Epithelial cell of prostate (primary cell): ENCODE results near the gene AKT3.
A peak's percentile ranks its signal among the peaks of the same experiment; 100 is the strongest.
"Not testable (repeated sequence)": the region's sequence is repeated elsewhere in the genome, so short reads cannot be mapped to it uniquely, and the experiment has no call there.

ENCODE experiments used
- DNase-seq: peaks from one replicate; pipeline ENCODE4 v3.0.0-alpha.2; 2011; ENCODE audit warnings: low read depth, low spot score
- H3K27ac ChIP-seq: fragments of 450-650 bp; 2 replicates; pipeline ENCODE4 v1.5.1; 2017; ENCODE audit warnings: mild to moderate bottlenecking

Gene AKT3

DNA sequence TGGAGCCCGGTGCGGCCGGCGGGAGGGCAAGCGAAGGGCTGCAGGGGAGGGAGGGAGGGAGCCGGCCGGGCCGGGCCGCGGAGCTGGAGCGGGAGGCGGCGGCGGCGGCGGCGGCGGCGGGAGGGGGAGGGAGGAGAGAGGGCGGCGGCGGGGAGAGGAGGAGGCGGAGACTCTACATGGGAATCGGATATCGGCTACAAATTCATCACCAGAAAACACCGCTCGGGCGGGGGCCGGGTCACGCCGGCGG, at the start of gene AKT3:
AKT3 (minus strand) TSS at position 42 of the 250 bp plus-strand sequence. CDS start 7,073 bp downstream, outside the sequence.
- DNase-seq, result peak; percentile 16
- peak within 1 kb of the TSS; percentile 69 for H3K27ac ChIP-seq

- H3K27ac ChIP-seq, result no peak overlapping the region
- no peak for DNase-seq
Observed at GRCh38 chr1:243898278-243898677, 48.2 kb upstream of the AKT3 start.

DNA sequence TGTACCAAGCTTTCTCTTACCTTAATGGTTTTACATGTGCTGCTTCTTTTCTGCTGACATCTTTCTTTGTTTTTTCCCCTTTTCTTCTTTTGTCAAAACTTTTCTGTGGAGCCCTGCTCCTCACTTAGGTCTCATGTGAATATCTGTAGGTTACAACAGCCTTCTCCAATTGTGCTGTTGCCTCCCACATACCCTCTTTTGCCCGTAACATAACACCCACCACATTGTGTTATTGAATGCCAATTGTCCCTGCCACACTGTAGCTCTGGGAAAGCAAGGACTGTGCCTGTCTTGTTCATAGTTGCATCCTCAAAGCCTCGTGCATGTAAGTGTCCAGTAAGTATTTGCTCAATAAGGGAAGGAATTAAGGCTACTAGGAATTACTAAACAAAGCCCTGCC, 46.3 kb upstream of the AKT3 start:
- no peak for DNase-seq
- H3K27ac ChIP-seq, result no peak overlapping the region

DNA sequence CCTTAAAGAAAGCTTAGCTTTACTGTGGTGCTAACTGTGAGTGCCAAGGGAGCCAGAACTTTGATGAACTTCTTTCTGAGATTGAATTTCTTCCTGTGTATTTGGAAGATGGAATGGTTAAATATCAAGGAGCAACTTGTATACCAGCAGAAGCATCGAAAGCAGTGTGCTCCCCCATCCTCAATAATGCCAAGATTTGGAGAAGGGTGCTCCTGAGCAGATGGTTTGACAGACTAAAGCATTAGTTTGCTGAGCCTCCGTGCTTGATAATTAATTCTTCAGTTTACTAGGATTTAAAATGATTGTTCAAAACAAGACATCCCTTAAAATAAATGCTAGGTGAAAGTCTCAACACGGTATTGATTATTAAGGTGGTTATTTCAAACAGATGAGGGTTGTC, 42.4 kb upstream of the AKT3 start:
- no peak for DNase-seq
- no peak overlapping the region for H3K27ac ChIP-seq

DNA sequence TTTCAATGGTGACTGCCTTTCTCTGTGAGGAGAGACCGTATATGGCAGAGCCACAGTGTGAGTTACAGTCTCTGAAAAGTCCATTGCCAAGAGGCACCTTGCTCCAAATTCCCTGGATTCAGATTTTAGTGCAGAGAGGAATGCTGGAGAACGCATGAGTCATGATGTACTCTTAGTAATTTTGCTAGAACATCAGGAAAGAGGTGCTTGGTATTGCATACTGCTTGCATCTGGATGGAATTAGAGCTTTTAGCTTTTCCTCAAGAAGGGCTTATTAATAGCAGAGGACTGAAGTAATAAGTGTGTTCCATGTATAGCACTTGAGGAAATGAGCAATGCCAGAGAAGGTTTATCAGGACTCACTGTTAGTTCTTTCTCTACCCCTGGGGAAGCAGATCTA, 40.5 kb upstream of the AKT3 start:
- H3K27ac ChIP-seq, result no peak overlapping the region
- no peak for DNase-seq

GRCh38 chr1:243885806-243886205, 35.8 kb upstream of the AKT3 start:
- no peak for DNase-seq
- no peak overlapping the region for H3K27ac ChIP-seq

GRCh38 chr1:243884603-243885002, 34.6 kb upstream of the AKT3 start:
- DNase-seq, result no peak
- no peak overlapping the region for H3K27ac ChIP-seq

DNA sequence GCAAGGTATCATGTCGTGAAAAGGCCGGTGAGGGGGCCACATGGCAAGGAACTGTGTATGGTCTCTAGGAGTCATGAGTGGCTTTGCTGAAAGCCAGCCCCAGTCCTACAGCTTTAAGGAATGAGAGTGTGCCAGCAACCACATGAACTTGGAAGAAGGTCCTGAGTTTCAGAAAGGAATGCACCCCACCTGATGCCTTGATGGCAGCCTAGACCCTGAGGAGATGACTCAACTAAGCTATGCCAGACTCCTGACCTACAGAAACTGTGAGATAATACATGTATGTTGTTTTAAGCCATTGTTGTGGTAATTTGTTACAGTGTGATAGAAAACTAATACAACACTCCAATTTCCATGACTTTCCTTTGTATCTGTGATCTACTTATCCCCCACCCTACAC, 33.5 kb upstream of the AKT3 start:
- H3K27ac ChIP-seq, result no peak overlapping the region
- no peak for DNase-seq

DNA sequence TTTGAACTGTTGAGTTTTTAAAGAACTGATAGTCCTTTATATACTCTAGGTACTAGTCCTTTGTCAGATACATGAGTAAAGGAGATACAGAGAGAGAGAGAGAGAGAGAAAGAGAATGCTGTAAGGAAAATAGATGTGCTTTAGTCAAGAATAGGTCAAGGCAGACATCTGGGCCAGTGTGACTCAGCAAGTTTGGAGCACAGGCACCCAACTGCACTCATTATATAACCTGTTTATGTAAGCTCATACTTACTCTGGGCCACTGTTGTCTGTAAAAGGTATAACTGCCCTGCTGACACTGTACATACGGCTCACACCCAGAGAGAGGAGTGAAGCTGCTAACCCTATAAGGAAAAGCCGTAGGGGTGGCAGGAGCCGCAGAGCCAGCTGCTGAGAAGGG, 32.2 kb upstream of the AKT3 start:
- no peak for DNase-seq
- H3K27ac ChIP-seq, result no peak overlapping the region

- not testable (repeated sequence) for DNase-seq, H3K27ac ChIP-seq
Observed at GRCh38 chr1:243877058-243877457, 27.0 kb upstream of the AKT3 start.

DNA sequence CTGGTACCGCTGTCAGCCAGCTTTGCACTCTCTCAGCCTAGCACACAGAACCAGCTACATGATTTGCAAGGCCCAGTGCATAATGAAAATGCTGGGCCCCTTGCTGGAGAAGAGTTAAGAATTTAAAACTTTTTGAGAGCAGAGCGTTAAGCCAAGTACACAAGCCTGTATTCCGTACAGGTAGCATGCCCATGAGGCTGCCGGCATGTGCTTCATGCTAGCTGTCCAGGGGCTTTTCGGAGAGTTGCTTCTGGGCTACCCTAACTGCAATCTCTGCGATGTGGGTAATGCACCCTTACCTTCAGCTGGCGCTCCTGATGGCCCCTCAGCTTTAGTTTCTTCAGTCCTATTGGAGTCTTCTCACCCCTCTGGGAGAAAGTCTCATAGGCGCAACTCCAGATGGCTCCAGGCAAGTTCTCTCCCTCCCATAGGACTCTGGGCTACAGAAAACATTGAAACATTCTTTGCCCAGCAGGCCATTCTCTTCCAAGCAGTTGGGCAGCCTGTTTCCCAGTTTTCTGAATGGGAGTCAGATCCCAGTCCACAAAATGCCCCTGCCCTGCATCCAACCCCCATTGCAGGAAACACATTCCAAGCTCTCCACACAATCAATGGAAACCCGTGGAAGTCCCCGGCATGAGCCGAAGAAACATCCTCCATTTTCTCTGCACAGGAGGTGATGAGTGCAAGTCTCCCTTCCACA, 5.7 kb upstream of the AKT3 start:
- H3K27ac ChIP-seq, result no peak overlapping the region
- no peak for DNase-seq

GRCh38 chr1:243851765-243852164, 1.7 kb upstream of the AKT3 start:
- H3K27ac ChIP-seq, result no peak overlapping the region
- no peak for DNase-seq

- no peak for DNase-seq
- H3K27ac ChIP-seq, result peak overlapping the region; percentile 69
Observed at GRCh38 chr1:243851257-243851756, 1.3 kb upstream of the AKT3 start.

- H3K27ac ChIP-seq, result peak overlapping the region; percentile 69
- DNase-seq, result no peak
Observed at GRCh38 chr1:243850452-243851256, 611 bp upstream of the AKT3 start.

DNA sequence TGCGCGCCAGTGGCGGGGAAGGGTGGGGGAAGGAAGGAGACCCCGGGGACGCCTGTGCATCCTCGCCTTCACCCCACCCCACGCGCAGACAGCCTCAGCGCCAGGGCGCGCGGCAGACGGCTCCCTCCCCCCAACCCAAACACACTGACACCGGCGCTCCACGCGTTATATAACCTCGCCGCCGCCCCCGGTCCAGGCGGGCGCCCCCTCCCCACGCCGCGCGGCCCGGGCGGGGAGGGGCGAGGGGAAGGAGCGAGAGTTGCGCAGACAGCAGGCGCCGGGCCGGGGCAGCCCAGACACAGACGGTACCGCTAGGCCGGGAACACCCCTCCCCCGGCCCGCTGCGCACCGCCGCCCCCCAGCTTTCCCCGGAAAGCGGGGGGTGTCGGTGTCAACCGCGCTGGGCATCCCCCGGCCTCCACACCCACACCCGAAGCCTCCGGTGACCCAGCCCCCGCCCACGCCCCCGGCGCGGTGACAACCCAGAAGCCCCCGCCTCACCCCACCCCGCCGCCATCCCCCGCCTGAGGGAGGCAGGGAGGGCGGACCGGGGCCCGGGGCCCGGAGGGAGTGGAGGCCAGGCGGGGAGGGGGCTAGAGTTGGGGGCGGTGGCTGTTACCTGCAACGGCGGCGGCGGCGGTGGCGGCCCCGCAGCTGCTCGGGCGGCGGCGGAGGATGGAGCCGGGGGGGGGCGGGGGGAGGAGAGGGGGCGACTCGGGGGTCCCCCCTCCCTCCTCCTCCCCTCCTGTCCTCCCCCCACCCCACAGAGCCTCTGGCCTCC, 432 bp downstream of the AKT3 start:
- peak overlapping the region; percentile 69 for H3K27ac ChIP-seq
- DNase-seq, result no peak

GRCh38 chr1:243848858-243849420, 1.1 kb downstream of the AKT3 start:
- H3K27ac ChIP-seq, result no peak overlapping the region

GRCh38 chr1:243848165-243848857, 1.7 kb downstream of the AKT3 start:
- no peak for DNase-seq
- no peak overlapping the region for H3K27ac ChIP-seq

More at GRCh38 chr1:243848858-243849420, 1.1 kb downstream of the AKT3 start:
- no peak for DNase-seq

DNA sequence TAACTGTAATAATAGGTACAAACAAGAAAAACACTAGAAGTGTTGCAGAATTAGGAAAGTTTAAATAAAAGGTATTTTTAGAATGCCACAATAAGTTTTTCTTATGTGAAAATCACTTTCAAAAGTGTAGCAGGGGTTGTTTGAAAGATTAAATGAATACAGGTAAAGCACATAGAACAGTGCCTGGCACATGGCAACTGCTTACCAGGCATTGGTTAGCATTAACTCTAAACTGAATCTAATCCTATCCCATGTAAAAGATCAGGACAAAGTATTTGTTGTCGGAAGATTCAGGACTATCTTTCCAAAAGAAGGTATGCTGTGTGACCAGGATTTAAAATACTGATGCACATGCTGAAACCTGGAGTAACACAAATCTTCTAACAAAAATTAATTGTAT, 3.3 kb downstream of the AKT3 start:
- DNase-seq, result no peak
- H3K27ac ChIP-seq, result no peak overlapping the region

DNA sequence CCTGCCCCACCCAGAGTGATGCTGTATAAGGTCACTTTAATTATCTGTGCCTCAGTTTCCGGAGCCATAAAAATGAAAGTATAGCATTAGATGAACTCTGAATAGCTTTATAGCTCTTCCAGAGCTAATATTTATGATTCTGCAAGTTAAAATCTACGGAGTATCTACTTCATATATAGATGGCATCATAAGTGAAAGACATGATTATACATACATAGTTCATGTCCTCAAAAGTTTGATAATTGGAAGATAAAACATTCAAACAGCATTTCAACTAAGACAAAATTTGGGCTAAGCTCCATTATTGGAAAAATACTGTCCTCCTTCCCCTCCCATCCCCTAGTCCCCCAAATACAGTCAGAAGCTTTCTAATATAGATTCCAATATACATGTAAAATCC, 4.2 kb downstream of the AKT3 start:
- H3K27ac ChIP-seq, result no peak overlapping the region
- no peak for DNase-seq

- H3K27ac ChIP-seq, result no peak overlapping the region
- no peak for DNase-seq
Observed at GRCh38 chr1:243844186-243844585, 5.9 kb downstream of the AKT3 start.
